Tibial nerve (tissue), 4 donors: ENCODE results near the gene FMNL2.

ENCODE experiments used
- EP300 ChIP-seq, 2 donors: sonication (generic); formaldehyde crosslinking; IDR thresholded peaks; one replicate each; pipeline ENCODE4 v1.6.1; 2017; ENCODE audit warnings: antibody characterized with exemption in 2 of 2, mild to moderate bottlenecking in 1 of 2
- TF ChIP-seq, protein P1 (sequence below), 5 experiments: fragments of 200-600 bp in 3 of 5; fragments of 450-650 bp in 2 of 5; sonication (generic) in 3 of 5; IDR thresholded peaks; one replicate each; pipeline ENCODE4 v1.5.1; 2016 to 2019; ENCODE audit warnings: antibody characterized with exemption in 5 of 5, mild to moderate bottlenecking in 3 of 5, moderate library complexity in 2 of 5

DNA sequence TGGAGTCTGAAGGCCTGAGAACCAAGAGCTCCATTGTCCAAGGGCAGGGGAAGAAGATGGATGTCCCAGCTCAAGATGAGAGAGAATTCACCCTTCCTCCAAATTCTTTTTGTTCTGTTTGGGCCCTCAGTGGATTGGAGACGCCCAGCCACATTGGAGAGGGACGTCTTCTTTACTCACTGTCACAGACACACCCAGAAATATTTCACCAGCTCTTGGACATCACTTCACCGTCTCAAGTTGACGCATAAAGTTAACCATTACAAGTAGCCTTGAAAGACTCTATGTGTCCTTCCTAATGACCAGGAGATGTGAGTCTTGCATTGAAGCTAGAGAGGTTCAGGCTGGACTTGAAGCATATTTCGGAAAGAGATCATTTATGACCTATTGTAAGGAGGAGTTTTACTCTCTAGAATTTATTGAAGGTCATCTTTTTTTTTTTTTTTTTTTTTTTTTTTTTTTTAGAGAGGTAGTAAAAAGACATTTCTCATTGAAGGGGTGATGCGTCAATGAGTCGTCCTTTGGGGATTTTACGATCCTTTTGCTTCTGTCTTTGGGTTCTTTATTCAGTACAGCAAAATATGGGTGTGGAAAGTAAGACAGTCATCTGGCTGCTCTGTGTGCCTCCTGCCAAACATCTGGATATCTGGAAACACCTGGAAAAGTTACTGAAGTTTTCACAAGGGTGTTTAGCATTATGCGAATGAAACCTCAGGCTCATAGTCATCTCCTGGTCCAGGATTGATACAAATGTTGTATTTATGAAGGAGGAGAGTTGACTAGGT lies 264.2 kb downstream of the FMNL2 start:
- no peak for TF ChIP-seq EP300 (IDR thresholded peaks at IDR 0.05)
- TF ChIP-seq, protein P1, sequence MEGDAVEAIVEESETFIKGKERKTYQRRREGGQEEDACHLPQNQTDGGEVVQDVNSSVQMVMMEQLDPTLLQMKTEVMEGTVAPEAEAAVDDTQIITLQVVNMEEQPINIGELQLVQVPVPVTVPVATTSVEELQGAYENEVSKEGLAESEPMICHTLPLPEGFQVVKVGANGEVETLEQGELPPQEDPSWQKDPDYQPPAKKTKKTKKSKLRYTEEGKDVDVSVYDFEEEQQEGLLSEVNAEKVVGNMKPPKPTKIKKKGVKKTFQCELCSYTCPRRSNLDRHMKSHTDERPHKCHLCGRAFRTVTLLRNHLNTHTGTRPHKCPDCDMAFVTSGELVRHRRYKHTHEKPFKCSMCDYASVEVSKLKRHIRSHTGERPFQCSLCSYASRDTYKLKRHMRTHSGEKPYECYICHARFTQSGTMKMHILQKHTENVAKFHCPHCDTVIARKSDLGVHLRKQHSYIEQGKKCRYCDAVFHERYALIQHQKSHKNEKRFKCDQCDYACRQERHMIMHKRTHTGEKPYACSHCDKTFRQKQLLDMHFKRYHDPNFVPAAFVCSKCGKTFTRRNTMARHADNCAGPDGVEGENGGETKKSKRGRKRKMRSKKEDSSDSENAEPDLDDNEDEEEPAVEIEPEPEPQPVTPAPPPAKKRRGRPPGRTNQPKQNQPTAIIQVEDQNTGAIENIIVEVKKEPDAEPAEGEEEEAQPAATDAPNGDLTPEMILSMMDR (IDR thresholded peaks at IDR 0.05) = no peak
